DLD1 (cell line): ENCODE data around the gene TRIM65.
"Not testable (repeated sequence)": the region's sequence is repeated elsewhere in the genome, so short reads cannot be mapped to it uniquely, and the experiment has no call there.

Source experiments
- in situ Hi-C: cut with HindIII; loops from 2 replicates; pipeline ENCODE4 v1.10.0; 2017; ENCODE audit warnings: low sequenced_read_pairs

Gene TRIM65

DNA sequence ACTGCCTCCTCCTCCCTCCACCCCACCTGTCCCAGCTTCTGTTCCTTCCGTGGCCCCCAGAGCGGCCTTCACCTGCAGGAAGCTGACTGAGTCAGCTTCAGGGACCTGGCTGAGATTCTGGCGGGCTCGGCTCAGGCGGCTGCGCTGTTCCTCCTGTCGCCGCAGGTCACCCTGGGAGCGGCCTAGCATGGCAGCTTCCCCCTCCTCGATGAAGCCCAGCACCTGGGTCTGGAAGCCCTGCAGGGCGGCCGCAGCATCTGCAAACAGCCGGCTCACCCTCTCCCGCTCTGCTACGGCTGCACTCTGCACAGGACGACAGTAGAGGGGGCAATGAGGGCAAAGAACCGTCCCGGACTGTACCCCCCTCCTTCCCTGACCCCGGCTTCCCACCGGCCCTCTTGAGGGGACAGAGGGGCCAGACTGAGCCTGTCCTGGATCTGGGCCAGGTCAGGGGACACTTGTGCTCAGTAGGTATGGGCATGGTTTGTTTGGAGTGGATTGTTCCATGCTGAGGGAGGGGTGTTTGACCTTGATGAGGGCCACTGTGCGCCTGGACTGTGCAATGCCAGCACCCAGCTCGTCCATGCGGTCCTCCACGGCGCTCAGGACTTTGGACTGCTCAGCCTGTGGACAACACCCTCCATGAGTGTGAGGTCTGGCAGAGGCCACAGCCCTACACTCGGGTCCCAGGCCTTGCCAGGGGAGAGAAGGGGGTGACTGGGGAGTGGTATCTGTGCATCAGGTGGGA is 20.4 kb downstream of the TRIM65 start:
- in situ Hi-C loops, result no loop called here

DNA sequence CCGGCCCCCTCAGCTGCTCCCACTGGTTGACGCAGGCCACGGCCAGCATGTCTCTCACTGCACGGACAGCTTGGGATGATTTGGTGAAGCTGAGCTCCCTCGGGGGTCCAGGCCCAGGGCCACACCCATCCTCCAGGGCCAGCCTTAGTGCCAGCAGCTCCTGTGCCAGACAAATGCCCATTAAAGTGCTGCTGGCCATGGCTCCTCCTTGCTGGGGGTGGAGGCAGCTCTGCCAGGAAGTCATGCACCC is 20.9 kb downstream of the TRIM65 start:
- in situ Hi-C loops, result no loop called here

DNA sequence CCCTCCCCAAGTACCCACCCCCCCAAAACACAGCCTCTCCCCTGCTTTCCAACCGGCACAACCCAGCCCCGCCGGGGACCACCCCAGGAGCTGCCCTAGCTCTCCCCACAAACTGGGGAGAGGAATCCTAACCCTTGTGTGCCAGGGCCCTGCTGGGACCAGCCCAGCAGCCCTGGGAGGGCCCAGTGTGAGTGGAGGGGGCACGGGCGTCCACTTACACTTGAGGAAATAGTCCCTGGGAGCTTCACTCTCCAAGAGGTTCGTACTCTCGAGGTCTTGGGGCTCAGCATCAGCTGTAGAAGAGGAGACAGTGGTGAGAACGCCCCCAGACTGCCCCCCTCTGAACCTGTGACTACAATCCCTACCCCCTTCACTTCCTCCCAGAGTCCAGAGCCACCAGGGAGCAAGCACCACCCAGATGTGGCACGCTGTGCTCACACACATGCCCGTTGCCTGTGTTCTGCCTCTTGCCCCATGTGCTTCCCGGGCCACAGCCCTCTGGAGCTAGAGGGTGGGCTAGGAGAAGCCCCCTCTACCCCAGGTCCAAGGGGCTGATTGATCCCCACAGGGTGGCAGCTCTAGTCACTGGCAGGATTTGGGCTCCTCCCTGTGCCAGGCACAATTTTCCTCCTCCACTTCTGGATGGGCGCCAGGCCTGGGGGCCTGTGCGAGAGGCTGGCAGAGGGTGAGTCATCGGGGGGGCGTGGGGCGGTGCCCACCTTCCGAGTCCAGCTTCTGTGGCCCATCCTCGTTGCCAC is 21.4 kb downstream of the TRIM65 start:
- in situ Hi-C loops, result no loop called here

DNA sequence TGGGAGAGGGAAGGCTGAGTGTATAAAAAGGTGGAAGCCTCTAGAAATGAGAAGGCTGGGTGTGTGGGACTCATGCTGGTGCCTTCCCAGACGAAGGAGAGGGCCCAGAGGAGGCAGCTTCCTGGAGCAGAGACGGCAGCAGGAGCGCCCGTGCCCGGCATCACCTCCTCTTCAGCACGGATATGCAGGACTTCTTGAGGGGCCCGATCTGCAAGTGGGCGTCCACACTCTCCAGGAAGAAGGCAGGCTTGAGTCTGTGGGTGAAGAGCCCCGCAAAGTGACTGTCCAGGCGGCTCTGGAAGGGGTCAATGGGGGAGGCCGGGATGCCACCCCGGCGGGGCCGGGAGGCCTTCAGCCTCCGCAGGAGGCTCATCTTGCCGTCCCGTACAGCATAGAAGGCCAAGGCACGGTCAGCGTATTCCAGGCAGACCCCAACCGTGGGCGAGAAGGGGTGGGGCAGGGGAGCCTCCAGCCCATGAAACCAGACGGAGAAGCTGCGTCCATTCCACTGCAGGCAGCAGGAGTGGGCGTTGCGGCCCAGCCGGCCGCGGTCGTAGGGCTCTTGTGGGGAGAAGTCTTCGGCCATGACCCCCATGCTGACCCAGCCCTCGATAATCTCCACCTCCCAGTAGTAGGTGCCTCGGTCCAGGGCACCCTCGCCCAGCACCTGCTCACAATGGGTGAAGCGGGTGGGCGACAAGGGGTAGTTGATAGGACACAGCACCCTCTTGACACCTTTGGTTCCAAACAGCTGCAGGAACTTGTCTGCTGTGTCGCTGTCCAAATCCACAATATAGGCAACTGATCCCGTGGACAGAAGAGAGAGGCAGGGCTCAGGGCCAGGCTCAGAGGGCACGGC is 22.2 kb downstream of the TRIM65 start:
- in situ Hi-C loops, result no loop called here

DNA sequence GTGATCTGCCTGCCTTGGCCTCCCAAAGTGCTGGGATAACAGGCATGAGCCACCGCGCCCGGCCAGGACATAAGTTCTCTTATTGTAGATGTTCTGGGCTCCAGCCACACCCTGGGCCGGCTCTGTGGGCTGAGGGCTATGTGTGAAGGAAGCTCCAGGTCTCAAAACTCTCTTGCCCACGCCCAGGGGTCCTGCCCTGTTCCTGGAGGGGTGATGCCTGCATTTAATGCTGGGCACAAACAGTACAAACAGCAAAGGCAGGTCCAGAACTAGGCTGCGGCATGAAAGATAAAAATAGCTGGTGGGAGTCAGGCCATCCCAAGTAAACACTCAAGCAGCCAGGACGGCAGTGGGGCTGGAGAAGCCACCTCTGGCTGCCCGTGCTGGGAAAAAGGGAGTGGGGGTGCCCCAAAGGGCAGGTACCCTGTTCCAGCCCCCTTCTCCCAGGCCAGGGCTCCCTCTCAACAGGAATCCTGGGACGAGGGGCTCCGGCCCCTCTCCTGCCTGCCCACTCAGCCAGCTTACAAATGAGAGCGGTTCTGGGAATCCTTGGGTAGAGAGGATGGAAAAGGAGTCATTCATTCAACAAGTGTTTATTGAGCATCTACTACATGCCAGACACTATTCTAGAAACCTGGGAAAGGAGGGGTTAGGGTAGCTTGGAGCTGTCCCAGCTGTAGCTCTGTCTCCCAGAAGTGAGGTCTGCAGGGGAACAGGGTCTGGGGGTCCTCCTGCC is 23.0 kb downstream of the TRIM65 start:
- in situ Hi-C loops, result no loop called here

DNA sequence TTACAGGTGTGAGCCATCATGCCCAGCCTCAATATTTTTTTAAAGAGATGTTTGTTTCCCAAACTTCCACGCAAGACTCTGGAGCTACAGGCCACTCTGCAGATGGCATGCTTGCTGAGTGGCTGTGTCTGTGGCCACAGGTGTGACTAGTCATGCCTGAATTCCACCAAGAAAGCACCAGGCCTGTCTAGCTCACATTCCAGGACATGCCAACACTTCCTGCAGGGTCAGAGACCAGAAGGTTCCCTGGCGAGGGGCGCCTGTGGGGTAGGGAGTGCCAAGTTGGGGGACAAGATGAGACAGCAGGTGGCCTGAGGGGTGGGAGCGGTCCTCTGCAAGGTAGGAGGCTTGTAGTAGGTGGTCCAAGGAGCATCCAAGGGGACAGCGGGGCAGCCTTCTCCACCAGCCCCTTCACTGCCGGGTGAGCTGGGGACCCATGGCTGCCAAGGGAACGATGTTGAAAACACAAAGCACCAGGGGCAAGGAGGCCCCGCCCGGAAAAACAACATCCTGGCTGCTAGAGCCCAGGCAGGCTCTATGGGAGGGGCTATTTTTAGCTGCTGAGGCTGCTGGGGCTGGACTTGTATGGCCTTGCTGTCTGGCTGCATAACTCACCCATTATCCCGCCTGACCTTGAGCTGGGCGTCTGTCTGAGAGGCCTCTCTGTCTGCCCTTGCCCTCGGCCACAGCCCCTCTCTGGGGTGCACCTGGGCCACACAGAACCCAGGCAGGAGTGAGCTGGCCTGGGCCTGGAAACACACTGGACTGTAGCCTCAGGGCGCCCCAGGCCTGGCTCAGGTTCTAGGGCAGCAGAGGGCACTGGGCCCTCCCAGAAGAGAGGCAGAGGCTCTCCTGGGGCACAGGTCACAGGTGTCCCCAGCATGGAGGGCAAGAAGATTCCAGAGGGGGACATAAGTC is 24.1 kb downstream of the TRIM65 start:
- in situ Hi-C loops, result no loop called here

DNA sequence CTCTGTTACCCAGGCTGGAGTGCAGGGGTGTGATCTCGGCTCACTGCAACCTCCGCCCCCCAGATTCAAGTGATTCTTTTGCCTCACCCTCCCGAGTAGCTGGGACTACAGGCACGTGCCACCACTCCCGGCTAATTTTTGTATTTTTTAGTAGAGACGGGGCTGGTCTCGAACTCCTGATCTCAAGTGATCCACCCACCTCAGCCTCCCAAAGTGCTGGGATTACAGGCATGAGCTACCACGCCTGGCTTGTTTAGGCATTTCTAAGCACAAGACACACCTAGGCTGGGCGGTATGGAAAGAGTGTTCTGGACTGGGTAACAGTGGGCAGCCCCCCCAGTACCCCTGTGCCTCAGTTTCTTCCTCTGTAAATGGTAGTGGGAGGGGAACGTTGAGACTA is 26.5 kb downstream of the TRIM65 start:
- in situ Hi-C loops, result not testable (repeated sequence)

DNA sequence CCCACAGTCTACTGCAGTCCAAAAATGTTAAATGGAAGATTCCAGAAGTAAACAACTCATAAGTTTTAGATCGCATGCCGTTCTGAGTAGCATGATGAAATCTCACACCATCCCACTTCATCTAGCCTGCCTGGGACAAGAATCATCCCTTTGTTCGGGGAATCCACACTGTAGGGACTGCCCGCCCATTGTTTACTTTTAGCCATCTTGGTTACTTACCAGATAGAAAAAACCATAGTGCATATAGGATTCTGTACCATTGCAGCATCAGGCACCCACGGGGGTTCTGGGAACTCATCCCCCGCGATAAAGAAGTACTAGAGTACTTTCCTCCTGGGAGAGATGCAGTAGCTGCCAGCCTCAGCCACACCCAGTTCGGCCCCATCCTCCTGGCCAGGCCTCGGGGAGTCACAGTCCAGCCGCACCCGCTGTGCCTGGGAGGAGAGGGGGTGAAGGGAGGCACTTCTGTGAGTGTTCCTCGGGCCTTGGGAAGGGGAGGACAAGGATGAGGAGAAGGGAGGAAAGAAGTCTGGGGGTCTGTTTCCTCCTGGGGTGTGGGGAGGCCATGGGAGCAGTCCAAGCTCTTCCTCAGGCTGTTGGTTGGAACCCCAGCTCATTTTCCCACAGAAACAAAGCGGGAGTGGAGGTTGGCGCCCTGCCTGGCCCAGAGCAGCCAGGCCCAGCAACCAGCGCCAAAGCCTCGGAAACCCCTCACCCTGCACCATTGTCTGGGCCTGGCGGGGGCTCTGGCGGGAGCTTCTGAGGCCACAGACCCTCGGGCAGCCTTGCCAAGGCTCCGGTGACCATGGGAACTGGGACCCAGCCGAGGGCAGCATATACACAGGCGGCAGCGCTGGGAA is 27.2 kb downstream of the TRIM65 start:
- in situ Hi-C loops, result no loop called here

DNA sequence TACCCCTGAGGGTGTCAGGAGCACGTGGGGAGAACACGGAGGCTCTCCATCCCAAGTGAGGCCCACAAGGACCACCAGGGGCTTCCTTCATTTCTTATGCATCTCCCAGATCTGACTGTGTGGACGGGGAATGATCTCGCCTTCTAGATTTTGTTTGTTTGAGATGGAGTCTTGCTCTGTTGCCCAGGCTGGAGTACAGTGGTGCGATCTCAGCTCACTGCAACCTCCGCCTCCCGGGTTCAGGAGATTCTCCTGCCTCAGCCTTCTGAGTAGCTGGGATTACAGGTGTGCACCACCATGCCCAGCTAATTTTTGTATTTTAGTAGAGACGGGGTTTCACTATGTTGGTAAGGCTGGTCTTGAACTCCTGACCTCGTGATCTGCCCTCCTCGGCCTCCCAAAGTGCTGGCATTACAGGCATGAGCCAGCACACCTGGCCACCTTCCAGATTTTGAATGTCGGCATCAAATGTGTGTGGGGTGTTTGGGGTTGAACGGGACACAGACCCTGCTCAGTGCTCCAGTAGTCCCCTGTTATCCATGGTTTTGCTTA is 27.9 kb downstream of the TRIM65 start:
- in situ Hi-C loops, result not testable (repeated sequence)

DNA sequence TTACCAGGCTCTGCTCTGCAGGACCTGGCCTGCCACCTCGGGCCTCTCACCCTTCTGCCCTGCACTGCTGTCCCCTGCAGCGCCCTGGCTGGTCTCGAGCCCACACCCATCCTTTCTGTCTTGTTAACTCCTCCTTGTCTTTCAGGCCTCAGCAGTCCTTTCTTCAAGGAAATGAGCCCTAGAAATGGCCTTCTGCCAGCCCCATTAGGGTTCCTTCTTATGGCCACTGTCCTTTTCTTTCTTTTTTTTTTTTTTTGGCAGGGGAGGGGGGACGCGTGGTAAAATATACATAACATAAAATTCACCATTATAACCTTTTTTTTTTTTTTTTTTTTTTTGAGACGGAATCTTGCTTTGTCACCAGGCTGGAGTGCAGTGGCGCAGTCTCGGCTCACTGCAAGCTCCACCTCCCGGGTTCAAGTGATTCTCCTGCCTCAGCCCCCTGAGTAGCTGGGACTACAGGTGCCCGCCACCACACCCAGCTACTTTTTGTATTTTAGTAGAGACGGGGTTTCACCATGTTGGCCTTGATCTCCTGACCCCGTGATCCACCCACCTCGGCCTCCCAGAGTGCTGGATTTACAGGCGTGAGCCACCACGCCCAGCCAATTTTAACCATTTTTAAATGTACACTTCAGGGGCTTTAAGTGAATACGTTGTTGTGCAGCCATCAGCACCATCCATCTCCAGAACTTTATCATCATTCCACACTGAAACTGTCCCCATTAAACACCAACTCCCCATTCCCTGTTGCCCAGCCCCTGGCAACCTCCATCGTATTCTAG is 31.2 kb downstream of the TRIM65 start:
- in situ Hi-C loops, result not testable (repeated sequence)

DNA sequence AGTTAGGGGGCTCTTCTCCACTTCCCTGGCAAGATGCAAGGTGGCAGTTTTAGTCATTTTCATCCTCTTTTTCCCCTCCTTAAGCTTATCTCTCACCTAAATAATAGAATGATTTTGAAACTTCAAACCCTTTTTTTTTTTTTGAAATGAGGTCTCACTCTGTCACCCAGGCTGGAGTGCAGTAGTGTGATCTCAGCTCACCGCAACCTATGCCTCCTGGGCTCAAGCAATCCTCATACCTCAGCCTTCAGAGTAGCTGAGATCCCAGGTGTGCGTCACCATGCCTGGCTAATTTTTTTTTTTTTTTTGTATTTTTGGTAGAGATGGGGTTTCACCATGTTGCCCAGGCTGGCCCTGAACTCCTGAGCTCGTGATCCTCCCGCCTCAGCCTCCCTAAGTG is 31.9 kb downstream of the TRIM65 start:
- in situ Hi-C loops, result not testable (repeated sequence)

DNA sequence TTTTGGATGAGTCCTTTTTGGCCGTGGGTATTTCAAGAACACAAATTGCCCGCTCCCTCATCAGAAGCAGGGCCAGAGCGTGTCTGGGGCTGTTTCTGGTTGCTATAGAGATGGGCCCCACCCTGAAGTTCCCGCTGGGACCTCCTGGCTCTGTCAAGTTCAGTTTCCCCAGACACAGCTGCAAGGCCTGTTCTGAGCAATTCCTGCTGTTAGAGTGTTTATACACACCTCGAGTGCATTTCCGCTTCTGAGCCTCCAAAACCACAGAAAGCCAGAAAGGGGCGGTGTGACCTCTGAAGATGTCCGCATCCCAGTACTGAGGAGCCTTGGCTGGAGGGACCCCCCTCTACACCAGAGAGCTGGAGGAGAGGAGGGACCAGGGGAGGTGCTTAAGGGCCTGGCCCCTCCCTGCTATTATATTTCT is 32.3 kb downstream of the TRIM65 start:
- in situ Hi-C loops, result no loop called here

DNA sequence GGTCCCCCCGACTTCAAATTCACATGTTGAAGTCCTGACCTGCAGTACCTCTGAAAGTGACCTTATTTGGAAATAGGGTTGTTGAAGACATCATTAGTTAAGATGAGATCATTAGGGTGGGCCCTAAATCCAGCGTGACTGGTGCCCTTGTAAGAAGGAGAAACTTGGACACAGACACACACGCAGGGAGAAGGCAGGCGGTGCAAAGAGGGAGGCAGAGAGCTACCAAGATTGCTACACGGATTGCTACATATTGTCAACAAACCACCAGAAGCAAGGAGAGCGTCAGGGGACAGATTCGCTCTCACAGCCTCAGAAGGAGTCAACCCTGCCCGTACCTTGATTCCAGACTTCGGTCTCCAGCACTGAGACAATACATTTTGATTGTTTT is 34.8 kb downstream of the TRIM65 start:
- in situ Hi-C loops, result no loop called here

DNA sequence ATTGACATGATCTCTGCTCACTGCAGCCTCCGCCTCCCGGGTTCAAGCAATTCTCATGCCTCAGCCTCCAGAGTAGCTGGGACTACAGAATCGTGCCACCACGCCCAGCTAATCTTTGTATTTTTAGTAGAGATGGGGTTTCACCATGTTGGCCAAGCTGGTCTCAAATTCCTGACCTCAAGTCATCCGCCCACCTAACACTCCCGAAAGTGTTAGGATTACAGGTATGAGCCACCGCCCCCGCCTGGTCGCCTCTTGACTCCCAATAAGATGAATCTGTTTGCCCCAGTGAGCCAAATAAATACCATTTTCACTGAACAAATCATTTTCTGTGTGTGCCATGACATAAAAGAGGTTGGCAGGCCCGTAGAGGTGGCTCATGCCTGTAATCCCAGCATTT is 37.4 kb downstream of the TRIM65 start:
- in situ Hi-C loops, result not testable (repeated sequence)

DNA sequence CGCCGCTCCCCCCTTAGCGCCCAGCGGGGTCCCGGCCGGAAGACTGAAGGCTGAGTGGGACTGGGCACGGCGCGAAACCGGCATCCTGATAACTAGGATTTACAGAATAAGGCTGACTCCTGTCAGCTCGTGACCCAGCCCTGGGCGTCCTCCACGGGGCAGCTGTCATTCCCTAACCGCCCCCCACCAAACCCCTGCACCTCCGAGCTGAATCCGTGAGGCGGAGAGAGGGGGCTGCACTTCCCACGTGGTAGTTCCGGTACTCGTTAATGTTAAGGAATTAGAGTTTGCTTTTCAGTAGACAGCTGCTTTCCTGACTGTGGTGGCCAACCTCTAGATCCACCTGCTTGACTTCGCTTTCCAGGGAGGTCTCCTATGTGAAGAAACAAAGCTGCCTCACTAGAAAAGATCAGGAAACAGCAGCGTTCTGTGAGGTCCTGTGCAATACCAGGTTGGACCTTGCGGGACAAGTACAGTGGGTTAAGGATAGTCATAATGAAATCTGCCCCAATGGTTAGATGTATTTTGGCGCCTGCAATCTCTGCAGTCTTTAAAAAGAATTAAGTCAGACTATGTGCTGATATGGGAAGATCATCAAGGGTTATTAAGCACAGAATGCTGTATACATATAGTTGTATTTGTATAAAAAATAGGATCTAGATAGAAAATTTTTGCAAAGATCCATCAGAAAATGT is 40.5 kb downstream of the TRIM65 start:
- in situ Hi-C loops, result no loop called here

DNA sequence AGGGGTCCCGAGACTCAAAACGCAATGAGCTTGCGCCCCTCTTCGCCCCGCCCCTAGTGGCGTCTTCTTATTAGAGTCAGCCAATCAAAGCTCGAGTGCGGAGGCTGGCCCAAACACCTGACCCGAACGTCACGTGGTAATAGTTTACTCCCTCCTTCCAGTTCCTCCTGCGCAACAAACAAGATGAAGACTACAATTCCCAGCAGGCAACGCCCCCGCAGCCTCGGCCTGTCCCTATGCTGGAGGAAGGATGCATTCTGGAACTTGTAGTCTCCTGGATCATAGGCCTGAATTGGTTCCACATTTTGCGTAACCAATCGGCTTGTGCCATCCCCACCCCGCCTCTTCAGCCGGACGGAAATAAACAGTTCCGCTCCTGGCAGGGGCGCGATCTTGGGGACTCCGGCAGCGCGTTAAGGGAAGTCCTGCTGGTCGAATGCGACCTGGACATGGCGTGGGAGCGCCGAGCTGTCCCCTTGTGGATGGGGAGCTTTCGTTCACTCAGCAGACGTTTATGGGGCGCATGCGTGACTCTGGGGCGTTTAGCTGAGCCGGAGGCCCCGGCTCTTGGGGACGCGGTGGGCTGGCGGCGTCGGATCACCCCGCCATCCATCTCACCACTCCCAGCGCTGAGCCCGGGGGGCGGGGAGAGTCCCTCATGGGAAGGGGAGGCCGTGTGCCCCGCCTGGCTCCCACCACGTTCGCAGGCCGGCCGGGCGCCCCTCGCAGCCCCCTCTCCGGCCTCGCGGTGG is 41.3 kb downstream of the TRIM65 start, which contains the start of gene WBP2:
Gene WBP2, minus strand, starts transcription at position 26 of the 752 bp plus-strand sequence. CDS start 38 bp downstream, outside the sequence.
- in situ Hi-C loops, result no loop called here

DNA sequence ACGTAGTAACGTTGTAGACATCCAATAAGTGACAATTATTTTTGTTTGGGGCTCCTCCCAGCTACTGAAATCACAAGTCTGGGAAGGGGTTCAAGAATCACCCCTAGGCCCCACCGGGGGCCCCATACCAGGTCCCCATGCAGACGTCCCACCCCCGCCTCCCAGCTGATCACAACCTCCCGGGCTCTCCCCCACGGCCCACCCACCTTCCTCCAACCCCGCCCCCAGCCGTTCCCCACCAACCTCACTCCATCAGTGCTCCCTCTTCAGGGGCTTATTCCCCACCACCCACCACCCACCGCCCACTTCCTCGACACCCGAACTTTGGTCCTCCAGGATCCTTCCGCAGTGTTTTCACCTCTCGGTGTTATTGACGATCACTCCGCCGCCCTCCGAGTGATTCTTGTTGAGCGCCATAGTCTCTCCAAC is 41.9 kb downstream of the TRIM65 start:
- in situ Hi-C loops, result no loop called here
